ENCODE data around the gene WDR19. TPM values are rescaled to one million over a fixed set of nuclear protein-coding genes. Genes with fewer than 3 reads are reported as not detected.

WDR19 gene
- total RNA-seq, 1 experiment from 2014 or later: 14.9 TPM

DNA sequence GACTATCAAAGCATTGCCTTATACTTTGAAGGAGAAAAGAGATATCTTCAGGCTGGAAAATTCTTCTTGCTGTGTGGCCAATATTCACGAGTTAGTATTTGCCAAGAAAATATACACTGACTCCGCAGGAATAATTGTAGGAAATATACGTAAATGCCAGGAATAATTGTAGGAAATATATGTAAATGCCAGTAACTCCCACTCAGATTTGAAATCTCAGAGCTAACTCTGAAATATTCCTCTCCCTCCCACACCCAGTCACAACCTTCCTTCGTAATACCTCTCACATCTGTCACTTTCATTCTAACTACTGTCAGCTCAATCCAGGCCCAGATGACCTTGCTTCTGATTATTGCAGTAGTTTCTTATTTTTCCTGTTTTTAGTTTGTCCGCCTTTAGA, 73.5 kb downstream of the WDR19 start:
- H3K4me1 Mint-ChIP-seq (ENCODE audit: low read depth, unreplicated experiment): peaks cover 7% of the 10 kb centered on the region

DNA sequence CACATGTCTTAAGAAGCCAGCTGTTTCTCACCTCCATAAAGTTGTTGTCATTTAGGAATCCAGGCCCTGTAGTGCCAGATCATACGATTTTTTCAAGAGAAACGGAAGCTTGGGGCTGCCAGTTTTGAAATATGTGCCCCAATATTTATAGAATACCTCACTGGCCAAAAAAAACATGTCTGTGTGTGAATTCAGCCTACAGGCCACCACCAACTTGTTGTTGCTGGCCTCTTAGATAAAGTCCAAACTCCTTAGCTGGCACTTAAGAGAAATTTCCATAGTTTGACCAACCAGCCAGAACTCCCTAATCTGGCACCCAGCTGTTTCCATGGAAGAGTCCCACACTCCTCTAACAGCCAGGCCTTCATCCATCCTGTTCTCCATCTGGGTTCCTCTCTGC, 74.1 kb downstream of the WDR19 start:
- TF ChIP-seq, protein P1, sequence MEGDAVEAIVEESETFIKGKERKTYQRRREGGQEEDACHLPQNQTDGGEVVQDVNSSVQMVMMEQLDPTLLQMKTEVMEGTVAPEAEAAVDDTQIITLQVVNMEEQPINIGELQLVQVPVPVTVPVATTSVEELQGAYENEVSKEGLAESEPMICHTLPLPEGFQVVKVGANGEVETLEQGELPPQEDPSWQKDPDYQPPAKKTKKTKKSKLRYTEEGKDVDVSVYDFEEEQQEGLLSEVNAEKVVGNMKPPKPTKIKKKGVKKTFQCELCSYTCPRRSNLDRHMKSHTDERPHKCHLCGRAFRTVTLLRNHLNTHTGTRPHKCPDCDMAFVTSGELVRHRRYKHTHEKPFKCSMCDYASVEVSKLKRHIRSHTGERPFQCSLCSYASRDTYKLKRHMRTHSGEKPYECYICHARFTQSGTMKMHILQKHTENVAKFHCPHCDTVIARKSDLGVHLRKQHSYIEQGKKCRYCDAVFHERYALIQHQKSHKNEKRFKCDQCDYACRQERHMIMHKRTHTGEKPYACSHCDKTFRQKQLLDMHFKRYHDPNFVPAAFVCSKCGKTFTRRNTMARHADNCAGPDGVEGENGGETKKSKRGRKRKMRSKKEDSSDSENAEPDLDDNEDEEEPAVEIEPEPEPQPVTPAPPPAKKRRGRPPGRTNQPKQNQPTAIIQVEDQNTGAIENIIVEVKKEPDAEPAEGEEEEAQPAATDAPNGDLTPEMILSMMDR (IDR thresholded peaks at IDR 0.05; ENCODE audit: unreplicated experiment): no peak
- H3K27me3 Mint-ChIP-seq (ENCODE audit: unreplicated experiment): no peaks in the 10 kb centered on the region
- no TSS peak for BruUV-seq (replicated peaks)
- H3K9me3 Mint-ChIP-seq (ENCODE audit: low read depth, unreplicated experiment): no peaks in the 10 kb centered on the region
- DNase-seq: no peak
- intact Hi-C loops (cut with micrococcal nuclease; ENCODE audit: unreplicated experiment): no loop called here
- no peak overlapping the region for H3K4me3 Mint-ChIP-seq (ENCODE audit: low read depth, unreplicated experiment)
- H3K36me3 Mint-ChIP-seq (ENCODE audit: insufficient read depth, unreplicated experiment): no peaks in the 10 kb centered on the region
- CTCF ChIA-PET: no interaction called here
- H3K27ac Mint-ChIP-seq (ENCODE audit: unreplicated experiment): no peak overlapping the region
- peaks cover 7% of the 10 kb centered on the region for H3K4me1 Mint-ChIP-seq (ENCODE audit: low read depth, unreplicated experiment)

More for the DNA sequence above, 73.5 kb downstream of the WDR19 start:
- no peak overlapping the region for H3K27ac Mint-ChIP-seq (ENCODE audit: unreplicated experiment)
- no peaks in the 10 kb centered on the region for H3K9me3 Mint-ChIP-seq (ENCODE audit: low read depth, unreplicated experiment)
- TF ChIP-seq, protein P1 (IDR thresholded peaks at IDR 0.05; ENCODE audit: unreplicated experiment): no peak
- CTCF ChIA-PET: no interaction called here
- H3K4me3 Mint-ChIP-seq (ENCODE audit: low read depth, unreplicated experiment): no peak overlapping the region
- no peaks in the 10 kb centered on the region for H3K27me3 Mint-ChIP-seq (ENCODE audit: unreplicated experiment)
- BruUV-seq (replicated peaks): no TSS peak
- intact Hi-C loops (cut with micrococcal nuclease; ENCODE audit: unreplicated experiment): no loop called here
- DNase-seq: no peak
- no peaks in the 10 kb centered on the region for H3K36me3 Mint-ChIP-seq (ENCODE audit: insufficient read depth, unreplicated experiment)

DNA sequence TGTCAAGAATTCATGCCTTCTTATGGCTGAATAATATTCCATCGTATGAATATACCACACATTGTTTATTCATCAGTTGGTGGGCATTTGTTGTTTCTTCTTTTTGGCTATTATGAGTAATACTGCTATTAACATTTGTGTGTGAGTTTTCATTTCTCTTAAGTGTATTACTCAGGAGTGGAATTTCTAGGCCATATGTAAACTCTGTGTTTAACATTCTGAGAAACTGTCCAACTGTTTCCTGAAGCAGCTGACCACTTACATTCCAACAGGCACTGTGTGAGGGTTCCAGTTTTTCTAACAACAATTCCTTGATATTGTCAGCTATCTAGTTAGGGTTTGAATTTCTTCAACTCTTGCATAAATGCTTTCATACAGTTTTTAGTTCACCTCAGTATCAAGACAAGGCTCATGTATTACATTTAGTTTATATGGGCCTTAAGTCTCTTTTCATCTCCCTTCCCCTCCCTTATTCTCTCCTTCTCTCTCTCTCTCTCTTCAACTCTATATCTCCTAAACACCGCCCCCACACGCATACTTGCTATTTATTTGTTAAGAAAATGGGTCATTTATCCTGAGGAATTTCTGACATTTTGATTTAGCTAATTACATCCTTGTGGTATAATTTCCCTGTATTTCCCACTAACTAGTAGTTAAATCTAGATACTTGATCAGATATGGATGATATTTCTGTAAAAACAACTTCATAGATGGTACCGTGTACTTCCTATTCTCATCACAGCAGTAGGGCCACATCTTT, 77.4 kb downstream of the WDR19 start:
- H3K36me3 Mint-ChIP-seq (ENCODE audit: insufficient read depth, unreplicated experiment): no peaks in the 10 kb centered on the region
- CTCF ChIA-PET: no interaction called here
- no TSS peak for BruUV-seq (replicated peaks)

DNA sequence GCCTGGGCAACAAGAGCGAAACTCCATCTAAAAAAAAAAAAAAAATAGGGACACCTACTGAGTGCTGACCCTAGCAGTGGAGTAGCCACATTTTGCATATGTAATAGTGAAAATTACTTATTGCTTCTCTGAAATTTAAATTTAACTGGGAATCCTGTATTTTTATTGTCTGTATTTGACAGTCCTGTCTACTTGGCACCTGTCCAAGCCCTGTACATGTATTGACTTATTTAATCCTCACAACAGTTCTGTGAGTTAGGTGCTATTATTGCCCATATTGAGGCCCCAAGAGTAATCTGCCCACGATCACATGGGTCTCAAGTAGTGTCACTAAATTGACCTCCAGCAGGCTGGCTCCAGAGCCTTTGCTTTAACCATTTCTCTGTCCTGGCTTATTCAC, 81.6 kb downstream of the WDR19 start:
- no peak overlapping the region for H3K4me3 Mint-ChIP-seq (ENCODE audit: low read depth, unreplicated experiment)
- TF ChIP-seq, protein P1 (IDR thresholded peaks at IDR 0.05; ENCODE audit: unreplicated experiment): no peak
- BruUV-seq (replicated peaks): no TSS peak
- CTCF ChIA-PET: no interaction called here
- H3K27ac Mint-ChIP-seq (ENCODE audit: unreplicated experiment): no peak overlapping the region
- H3K27me3 Mint-ChIP-seq (ENCODE audit: unreplicated experiment): no peaks in the 10 kb centered on the region
- H3K36me3 Mint-ChIP-seq (ENCODE audit: insufficient read depth, unreplicated experiment): peaks cover 5% of the 10 kb centered on the region
- intact Hi-C loops (cut with micrococcal nuclease; ENCODE audit: unreplicated experiment): no loop called here
- no peaks in the 10 kb centered on the region for H3K4me1 Mint-ChIP-seq (ENCODE audit: low read depth, unreplicated experiment)
- no peak for DNase-seq
- no peaks in the 10 kb centered on the region for H3K9me3 Mint-ChIP-seq (ENCODE audit: low read depth, unreplicated experiment)

More for the DNA sequence above, 77.4 kb downstream of the WDR19 start:
- TF ChIP-seq, protein P1 (IDR thresholded peaks at IDR 0.05; ENCODE audit: unreplicated experiment): no peak
- no peaks in the 10 kb centered on the region for H3K9me3 Mint-ChIP-seq (ENCODE audit: low read depth, unreplicated experiment)
- H3K27me3 Mint-ChIP-seq (ENCODE audit: unreplicated experiment): no peaks in the 10 kb centered on the region
- DNase-seq: no peak
- peaks cover 7% of the 10 kb centered on the region for H3K4me1 Mint-ChIP-seq (ENCODE audit: low read depth, unreplicated experiment)
- no peak overlapping the region for H3K4me3 Mint-ChIP-seq (ENCODE audit: low read depth, unreplicated experiment)
- no peak overlapping the region for H3K27ac Mint-ChIP-seq (ENCODE audit: unreplicated experiment)
- intact Hi-C loops (cut with micrococcal nuclease; ENCODE audit: unreplicated experiment): no loop called here
